ENCODE results near the gene OTP.
A peak's percentile ranks its signal among the peaks of the same experiment; 100 is the strongest.

The OTP gene

GRCh38 chr5:77641397-77641943, 3.0 kb upstream of the OTP start:
- no peak for DNase-seq (ENCODE audit: extremely low spot score, insufficient read length, low read depth)
- no peak for FAIRE-seq

GRCh38 chr5:77640589-77641396, 2.3 kb upstream of the OTP start:
- no peak for DNase-seq (ENCODE audit: extremely low spot score, insufficient read length, low read depth)
- no peak for FAIRE-seq

- DNase-seq (ENCODE audit: extremely low spot score, insufficient read length, low read depth) (no peak), FAIRE-seq (no peak)
Measured at GRCh38 chr5:77638763-77639671, 504 bp upstream of the OTP start.

DNA sequence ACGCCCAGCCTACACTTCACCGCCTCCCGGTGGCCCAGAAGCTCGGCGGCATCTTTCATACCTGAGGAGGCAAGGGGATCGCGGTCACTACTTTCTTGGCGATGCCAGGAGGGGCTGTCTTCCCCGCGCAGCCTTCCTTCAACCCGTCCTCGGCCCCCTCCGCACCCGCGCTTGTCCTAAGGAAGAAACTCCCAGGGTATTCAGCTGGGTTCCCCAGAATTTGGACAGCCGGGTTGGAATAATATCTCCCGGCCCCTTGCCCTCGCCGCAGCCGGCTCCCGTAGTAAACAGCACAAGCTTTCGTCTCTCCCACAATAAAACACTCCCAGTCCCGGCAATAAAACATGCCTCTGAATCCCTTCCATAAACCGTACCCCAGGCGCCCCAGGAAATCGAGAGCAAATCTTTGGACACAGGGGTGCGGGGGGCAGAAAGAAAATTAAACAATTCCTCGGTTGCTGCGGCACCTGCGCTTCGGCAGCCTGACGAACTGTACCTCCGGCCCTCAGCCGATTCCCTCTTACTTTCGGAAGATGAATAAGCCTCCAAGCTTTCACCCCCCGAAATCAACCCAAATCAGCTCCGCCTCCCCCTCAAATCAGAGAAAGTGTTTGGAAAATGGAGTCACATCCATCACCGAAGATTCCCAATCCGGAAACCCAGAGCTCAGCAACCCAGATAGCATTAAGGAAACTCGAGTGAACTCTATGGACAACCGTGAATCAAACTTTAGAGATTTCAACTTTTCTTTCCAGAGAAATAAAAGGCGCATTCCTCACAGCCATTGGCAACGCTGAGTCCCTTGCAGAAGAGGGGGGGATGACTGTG, 1.1 kb downstream of the OTP start:
- FAIRE-seq (no peak), DNase-seq (ENCODE audit: extremely low spot score, insufficient read length, low read depth) (no peak)

GRCh38 chr5:77636641-77637169, 1.8 kb downstream of the OTP start:
- FAIRE-seq: no peak

GRCh38 chr5:77635917-77636640, 2.4 kb downstream of the OTP start:
- DNase-seq (ENCODE audit: extremely low spot score, insufficient read length, low read depth): no peak
- no peak for FAIRE-seq

More at GRCh38 chr5:77636641-77637169, 1.8 kb downstream of the OTP start:
- DNase-seq (ENCODE audit: extremely low spot score, insufficient read length, low read depth): no peak

- FAIRE-seq: no peak
- DNase-seq (ENCODE audit: extremely low spot score, insufficient read length, low read depth): no peak
Measured at GRCh38 chr5:77635067-77635916, 3.2 kb downstream of the OTP start.

GRCh38 chr5:77633709-77634108, 4.8 kb downstream of the OTP start:
- FAIRE-seq (no peak), DNase-seq (ENCODE audit: extremely low spot score, insufficient read length, low read depth) (no peak)

DNA sequence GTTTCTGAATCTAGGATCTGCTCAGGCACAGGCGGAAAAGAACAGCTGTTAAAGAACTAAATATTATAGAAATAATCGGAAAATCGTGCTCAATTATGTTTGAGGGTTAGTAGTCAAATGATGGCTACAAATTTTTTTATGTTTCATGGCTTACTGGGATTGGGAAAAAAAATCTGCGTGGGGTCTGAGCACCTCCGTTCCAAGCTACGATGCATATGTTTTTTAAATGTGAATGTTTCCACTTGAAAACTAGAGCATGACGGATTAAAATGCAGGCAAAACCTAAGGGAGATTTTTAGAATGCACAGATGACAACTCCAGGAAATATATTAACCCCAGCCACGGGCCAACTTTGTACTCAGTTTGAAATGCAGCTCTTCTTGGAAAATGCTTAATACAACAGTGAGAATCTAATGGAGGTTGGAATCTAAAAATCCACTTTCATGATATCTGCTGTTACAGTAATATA, 5.3 kb downstream of the OTP start:
- no peak for DNase-seq (ENCODE audit: extremely low spot score, insufficient read length, low read depth)
- FAIRE-seq: no peak

GRCh38 chr5:77632526-77633206, 5.8 kb downstream of the OTP start:
- DNase-seq (ENCODE audit: extremely low spot score, insufficient read length, low read depth): no peak
- no peak for FAIRE-seq

DNA sequence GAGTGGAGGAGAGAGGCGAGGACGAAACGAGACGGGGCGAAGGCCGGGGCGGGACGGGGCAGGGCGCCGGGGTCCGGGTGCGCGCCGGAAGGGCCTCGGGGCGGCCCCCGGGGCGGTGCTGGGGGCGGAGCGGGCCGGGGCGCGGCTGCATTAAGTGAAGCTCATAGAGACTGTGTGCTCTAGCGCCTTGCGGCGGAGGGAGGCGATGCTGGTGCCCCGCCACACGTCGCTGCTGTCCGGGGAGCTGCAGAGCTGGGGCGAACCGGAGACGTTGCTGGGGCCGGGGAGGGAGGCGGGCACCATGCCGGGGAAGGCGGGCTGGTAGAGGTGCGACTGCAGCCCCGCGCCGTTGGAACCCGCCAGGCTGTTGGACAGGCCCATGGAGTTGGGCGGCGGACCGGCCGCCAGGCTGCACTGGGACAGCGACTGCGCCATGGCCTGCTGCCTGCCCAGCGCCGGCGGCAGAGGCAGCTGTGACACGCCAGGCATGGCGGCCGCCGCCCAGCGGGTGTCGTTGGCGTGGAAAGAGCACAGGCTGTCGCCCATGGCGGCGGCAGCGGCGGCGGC, 8.3 kb downstream of the OTP start:
- FAIRE-seq: peak; percentile 46
- peak; percentile 63 for DNase-seq (ENCODE audit: extremely low spot score, insufficient read length, low read depth)

DNA sequence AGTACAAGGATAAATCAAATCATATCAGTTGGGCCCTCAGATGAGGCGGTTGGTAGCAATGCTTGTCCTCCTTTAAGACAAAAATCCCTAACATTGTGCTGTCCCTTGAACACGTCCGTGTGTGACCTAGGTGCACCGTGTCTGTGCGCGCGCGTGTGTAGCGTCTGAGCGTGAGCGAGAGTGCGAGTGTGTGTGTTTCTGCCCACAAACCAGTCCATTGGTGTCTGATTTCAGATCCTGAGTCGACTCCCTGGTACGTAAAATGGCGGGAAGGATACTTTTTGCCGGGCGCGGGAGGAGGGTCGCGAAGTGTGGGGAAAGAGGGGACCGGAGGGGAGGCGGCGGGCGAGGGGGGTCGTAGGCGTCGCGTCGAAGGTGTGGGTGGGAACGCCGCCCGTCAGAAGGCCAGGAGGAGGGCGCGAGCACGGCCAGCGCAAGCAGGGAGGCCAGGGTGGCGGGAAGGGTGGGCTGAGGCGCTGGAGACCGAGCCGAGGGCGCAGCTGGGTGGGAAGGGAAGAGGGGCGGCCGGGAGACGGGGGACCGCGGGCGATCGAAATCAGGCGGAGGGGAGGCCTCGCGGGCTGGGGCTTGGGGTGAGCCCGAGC, 8.9 kb downstream of the OTP start:
- DNase-seq (ENCODE audit: extremely low spot score, insufficient read length, low read depth) (no peak), FAIRE-seq (no peak)

DNA sequence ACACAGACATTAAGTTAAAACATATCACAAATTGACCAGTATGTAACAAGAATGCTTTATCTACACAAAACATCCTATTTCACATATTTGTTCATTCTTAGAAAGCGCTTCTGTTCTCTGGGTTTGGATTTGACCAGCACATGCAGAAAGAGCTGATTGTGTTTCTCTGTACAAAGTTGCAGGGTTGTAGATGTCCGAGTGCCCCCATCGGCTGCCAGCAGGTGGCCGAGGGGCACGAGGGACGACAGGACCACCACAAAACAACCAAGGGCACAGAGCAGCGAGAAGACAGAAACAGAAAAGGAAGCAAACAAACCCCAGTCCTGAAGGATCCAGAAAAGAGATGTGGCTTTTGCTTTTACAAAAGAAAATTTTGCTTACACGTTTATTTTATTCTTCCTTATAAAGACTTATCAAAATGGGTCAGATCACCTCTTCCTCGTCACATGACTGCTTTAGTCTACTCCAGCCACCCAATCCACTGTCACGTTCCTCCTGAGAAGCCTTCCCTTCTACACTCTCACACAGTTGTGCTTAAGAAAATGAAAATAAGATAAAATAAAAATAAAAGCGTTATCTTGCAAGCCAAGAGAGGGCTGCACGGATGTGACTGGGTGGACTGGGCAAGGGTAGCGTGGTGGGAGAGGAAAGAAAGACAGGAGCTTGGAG, 9.5 kb downstream of the OTP start:
- DNase-seq (ENCODE audit: extremely low spot score, insufficient read length, low read depth) (no peak), FAIRE-seq (no peak)

- FAIRE-seq (no peak), DNase-seq (ENCODE audit: extremely low spot score, insufficient read length, low read depth) (no peak)
Measured at GRCh38 chr5:77627869-77628674, 10.4 kb downstream of the OTP start.

GRCh38 chr5:77623203-77623740, 15.2 kb downstream of the OTP start:
- DNase-seq (ENCODE audit: extremely low spot score, insufficient read length, low read depth) (no peak), FAIRE-seq (no peak)
